ENCODE results near the gene KLK12. TPM values are rescaled to one million over a fixed set of nuclear protein-coding genes. Genes with fewer than 3 reads are reported as not detected.

KLK12 gene, protein sequence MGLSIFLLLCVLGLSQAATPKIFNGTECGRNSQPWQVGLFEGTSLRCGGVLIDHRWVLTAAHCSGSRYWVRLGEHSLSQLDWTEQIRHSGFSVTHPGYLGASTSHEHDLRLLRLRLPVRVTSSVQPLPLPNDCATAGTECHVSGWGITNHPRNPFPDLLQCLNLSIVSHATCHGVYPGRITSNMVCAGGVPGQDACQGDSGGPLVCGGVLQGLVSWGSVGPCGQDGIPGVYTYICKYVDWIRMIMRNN
- total RNA-seq (not detected), polyA plus RNA-seq (not detected)

DNA sequence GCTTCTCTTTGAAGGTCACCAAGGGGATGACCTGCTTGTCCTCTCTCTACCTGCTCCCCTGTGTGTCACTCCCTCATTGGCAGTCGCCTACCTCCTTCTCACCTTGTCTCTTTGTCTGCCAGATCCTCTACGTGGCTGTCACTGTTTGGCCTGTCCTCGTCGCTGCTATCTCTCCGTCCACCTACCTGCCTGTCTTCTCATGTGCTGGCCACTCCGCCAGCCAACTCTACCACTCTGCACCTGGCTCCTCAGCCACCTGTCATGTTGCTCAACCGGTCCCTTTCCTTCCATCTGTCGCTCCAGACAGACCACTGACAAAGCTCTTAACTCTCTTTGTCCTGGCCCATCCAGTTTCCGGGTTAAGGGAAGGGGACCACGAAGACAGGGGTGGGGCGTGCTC lies at the start of gene KLK12:
Gene KLK12 (minus strand): TSS at position 299 of the 400 bp plus-strand sequence. CDS start 381 bp downstream, outside the sequence.
- Mint-ChIP-seq H3K4me1 (no peaks in the 10 kb centered on the region), H3K9me3 (peaks cover 0 to 4% (median 0%) of the 10 kb centered on the region in 7 donors), H3K27ac (no peak within 1 kb of the TSS), H3K4me3 (no peak within 1 kb of the TSS), H3K36me3 (no peaks in the 10 kb centered on the region), H3K27me3 (peaks cover 15% of the 10 kb centered on the region)
- no peaks in the 10 kb centered on the region for H3K27me3 ChIP-seq (ENCODE audit: control insufficient read depth, insufficient read depth, low read length)
- H3K27ac ChIP-seq (ENCODE audit: insufficient read depth, low read length, poor library complexity, severe bottlenecking): no peak within 1 kb of the TSS
- ATAC-seq (ENCODE audit: low read depth in 2 of 2) (no peak), DNase-seq (no peak)
- H3K36me3 ChIP-seq (ENCODE audit: control insufficient read depth, insufficient read depth, low read length): no peaks in the 10 kb centered on the region
- no peak within 1 kb of the TSS for H3K4me3 ChIP-seq (ENCODE audit: low read depth, low read length)
- H3K9me3 ChIP-seq (ENCODE audit: control insufficient read depth in 2 of 2, low read length in 2 of 2): no peaks in the 10 kb centered on the region
- H3K4me1 ChIP-seq (ENCODE audit: control insufficient read depth, insufficient read depth, low read length, poor library complexity, severe bottlenecking): no peaks in the 10 kb centered on the region

DNA sequence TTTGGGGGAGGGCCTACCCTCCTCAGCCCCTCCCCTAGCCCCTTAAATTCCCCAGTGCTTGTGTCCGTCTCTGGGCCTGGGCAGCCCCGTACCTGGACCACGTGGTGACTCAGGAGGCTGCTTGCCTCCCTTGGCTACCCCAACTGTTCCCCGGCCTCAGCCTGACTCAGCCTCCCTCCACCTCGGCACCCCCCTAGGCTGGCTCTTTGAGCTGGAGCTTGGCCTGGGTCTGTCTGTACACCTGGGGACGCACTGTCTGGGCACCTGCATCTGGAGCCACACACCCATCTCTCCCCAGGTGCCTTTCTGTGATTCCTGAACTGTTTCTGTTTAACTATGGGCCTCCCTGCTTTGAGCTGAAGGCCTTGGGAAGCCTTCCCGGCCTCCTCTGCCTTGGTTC lies 49.7 kb upstream of the KLK12 start:
- Histone ChIP-seq H3K27me3 (ENCODE audit: control insufficient read depth, insufficient read depth, low read length) (no peaks in the 10 kb centered on the region), H3K36me3 (ENCODE audit: control insufficient read depth, insufficient read depth, low read length) (no peaks in the 10 kb centered on the region), H3K4me1 (ENCODE audit: control insufficient read depth, insufficient read depth, low read length, poor library complexity, severe bottlenecking) (no peaks in the 10 kb centered on the region), H3K9me3 (ENCODE audit: control insufficient read depth in 2 of 2, low read length in 2 of 2) (no peaks in the 10 kb centered on the region), H3K27ac (ENCODE audit: insufficient read depth, low read length, poor library complexity, severe bottlenecking) (no peak overlapping the region), H3K4me3 (ENCODE audit: low read depth, low read length) (no peak overlapping the region)
- H3K9me3 Mint-ChIP-seq: peaks cover 0 to 4% (median 0%) of the 10 kb centered on the region in 7 donors
- H3K27ac Mint-ChIP-seq: no peak overlapping the region
- peaks cover 10% of the 10 kb centered on the region for H3K27me3 Mint-ChIP-seq
- peaks cover 0 to 4% (median 0%) of the 10 kb centered on the region in 4 donors for H3K4me1 Mint-ChIP-seq
- H3K36me3 Mint-ChIP-seq: peaks cover 18% of the 10 kb centered on the region
- DNase-seq: no peak
- no peak for ATAC-seq (ENCODE audit: low read depth in 2 of 2)
- no peak overlapping the region for H3K4me3 Mint-ChIP-seq

DNA sequence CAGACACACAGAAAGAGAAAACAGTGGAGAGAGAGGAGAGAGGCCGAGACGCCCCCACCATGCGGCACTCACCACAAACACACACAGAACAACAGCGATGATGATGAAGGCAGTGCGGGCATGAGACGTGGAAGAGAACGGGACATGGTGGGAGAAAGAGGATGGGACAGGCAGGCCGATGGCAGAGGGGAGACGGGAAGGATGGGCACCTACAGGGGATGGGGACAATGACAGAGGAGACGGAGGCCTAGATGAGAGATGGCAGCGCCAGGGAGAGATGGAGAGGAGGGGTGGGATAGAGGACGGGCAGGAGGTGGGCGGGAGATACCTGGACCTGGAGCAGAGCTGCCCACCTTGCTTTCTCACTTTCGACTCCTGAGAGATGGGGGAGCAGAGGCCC lies 49.0 kb upstream of the KLK12 start:
- Mint-ChIP-seq H3K4me1 (peaks cover 0 to 4% (median 0%) of the 10 kb centered on the region in 4 donors), H3K4me3 (no peak overlapping the region), H3K9me3 (peaks cover 0 to 4% (median 0%) of the 10 kb centered on the region in 7 donors), H3K27ac (peak overlapping the region in 1 of 3 donors; percentile 59), H3K27me3 (peaks cover 10% of the 10 kb centered on the region), H3K36me3 (peaks cover 13% of the 10 kb centered on the region)
- Histone ChIP-seq H3K27ac (ENCODE audit: insufficient read depth, low read length, poor library complexity, severe bottlenecking) (no peak overlapping the region), H3K9me3 (ENCODE audit: control insufficient read depth in 2 of 2, low read length in 2 of 2) (no peaks in the 10 kb centered on the region), H3K4me3 (ENCODE audit: low read depth, low read length) (no peak overlapping the region), H3K4me1 (ENCODE audit: control insufficient read depth, insufficient read depth, low read length, poor library complexity, severe bottlenecking) (no peaks in the 10 kb centered on the region), H3K36me3 (ENCODE audit: control insufficient read depth, insufficient read depth, low read length) (no peaks in the 10 kb centered on the region), H3K27me3 (ENCODE audit: control insufficient read depth, insufficient read depth, low read length) (no peaks in the 10 kb centered on the region)
- no peak for ATAC-seq (ENCODE audit: low read depth in 2 of 2)
- no peak for DNase-seq

- Mint-ChIP-seq H3K4me3 (no peak overlapping the region), H3K36me3 (peaks cover 13% of the 10 kb centered on the region), H3K27me3 (peaks cover 10% of the 10 kb centered on the region), H3K27ac (peak overlapping the region in 1 of 3 donors; percentile 59), H3K4me1 (peaks cover 0 to 4% (median 1%) of the 10 kb centered on the region in 4 donors), H3K9me3 (peaks cover 0 to 5% (median 0%) of the 10 kb centered on the region in 7 donors)
- no peak for ATAC-seq (ENCODE audit: low read depth in 2 of 2)
- H3K4me3 ChIP-seq (ENCODE audit: low read depth, low read length): no peak overlapping the region
- H3K4me1 ChIP-seq (ENCODE audit: control insufficient read depth, insufficient read depth, low read length, poor library complexity, severe bottlenecking): no peaks in the 10 kb centered on the region
- no peaks in the 10 kb centered on the region for H3K36me3 ChIP-seq (ENCODE audit: control insufficient read depth, insufficient read depth, low read length)
- no peak overlapping the region for H3K27ac ChIP-seq (ENCODE audit: insufficient read depth, low read length, poor library complexity, severe bottlenecking)
- no peak for DNase-seq
- no peaks in the 10 kb centered on the region for H3K27me3 ChIP-seq (ENCODE audit: control insufficient read depth, insufficient read depth, low read length)
- H3K9me3 ChIP-seq (ENCODE audit: control insufficient read depth in 2 of 2, low read length in 2 of 2): no peaks in the 10 kb centered on the region
Measured at GRCh38 chr19:51083181-51083580, 48.4 kb upstream of the KLK12 start.

- Mint-ChIP-seq H3K27me3 (peaks cover 10% of the 10 kb centered on the region), H3K4me3 (no peak within 1 kb of the TSS), H3K9me3 (peaks cover 0 to 5% (median 0%) of the 10 kb centered on the region in 7 donors), H3K27ac (peak within 1 kb of the TSS in 2 of 3 donors; percentile 36 to 59), H3K4me1 (peaks cover 0 to 4% (median 1%) of the 10 kb centered on the region in 4 donors), H3K36me3 (peaks cover 13% of the 10 kb centered on the region)
- Histone ChIP-seq H3K9me3 (ENCODE audit: control insufficient read depth in 2 of 2, low read length in 2 of 2) (no peaks in the 10 kb centered on the region), H3K4me3 (ENCODE audit: low read depth, low read length) (no peak within 1 kb of the TSS), H3K27ac (ENCODE audit: insufficient read depth, low read length, poor library complexity, severe bottlenecking) (no peak within 1 kb of the TSS), H3K4me1 (ENCODE audit: control insufficient read depth, insufficient read depth, low read length, poor library complexity, severe bottlenecking) (no peaks in the 10 kb centered on the region), H3K27me3 (ENCODE audit: control insufficient read depth, insufficient read depth, low read length) (no peaks in the 10 kb centered on the region), H3K36me3 (ENCODE audit: control insufficient read depth, insufficient read depth, low read length) (no peaks in the 10 kb centered on the region)
- DNase-seq (no peak), ATAC-seq (ENCODE audit: low read depth in 2 of 2) (no peak)
Measured at GRCh38 chr19:51082611-51083010, 47.8 kb upstream of the KLK12 start, which contains the start of gene KLK14. KLK14 (minus strand) TSS chr19:51082887; CDS start chr19:51082614, 273 bp downstream.

DNA sequence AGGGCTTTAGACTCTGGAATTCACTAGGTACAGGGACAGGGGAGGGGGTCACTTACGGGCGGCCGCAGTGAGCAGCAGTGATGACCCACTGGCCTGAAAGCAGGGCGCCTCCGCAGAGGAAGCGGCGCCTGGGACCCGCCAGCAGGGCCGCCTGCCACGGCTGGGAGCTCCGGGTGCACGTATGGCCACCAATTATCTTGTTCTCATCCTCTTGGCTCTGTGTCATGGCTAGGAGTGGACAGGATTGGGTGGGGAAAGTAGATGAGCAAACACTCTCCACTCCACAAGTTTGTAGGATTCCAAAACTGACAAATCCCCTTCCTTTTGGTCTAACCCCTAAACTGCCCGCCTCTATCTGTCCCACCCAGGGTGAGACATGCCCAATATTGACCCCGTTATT lies 46.7 kb upstream of the KLK12 start:
- Histone ChIP-seq H3K4me1 (ENCODE audit: control insufficient read depth, insufficient read depth, low read length, poor library complexity, severe bottlenecking) (no peaks in the 10 kb centered on the region), H3K36me3 (ENCODE audit: control insufficient read depth, insufficient read depth, low read length) (no peaks in the 10 kb centered on the region), H3K4me3 (ENCODE audit: low read depth, low read length) (no peak overlapping the region), H3K27me3 (ENCODE audit: control insufficient read depth, insufficient read depth, low read length) (no peaks in the 10 kb centered on the region), H3K9me3 (ENCODE audit: control insufficient read depth in 2 of 2, low read length in 2 of 2) (no peaks in the 10 kb centered on the region), H3K27ac (ENCODE audit: insufficient read depth, low read length, poor library complexity, severe bottlenecking) (no peak overlapping the region)
- Mint-ChIP-seq H3K36me3 (peaks cover 10% of the 10 kb centered on the region), H3K4me1 (peaks cover 0 to 4% (median 1%) of the 10 kb centered on the region in 4 donors), H3K9me3 (peaks cover 0 to 5% (median 0%) of the 10 kb centered on the region in 7 donors), H3K27me3 (peaks cover 16% of the 10 kb centered on the region), H3K4me3 (no peak overlapping the region), H3K27ac (no peak overlapping the region)
- no peak for DNase-seq
- no peak for ATAC-seq (ENCODE audit: low read depth in 2 of 2)

DNA sequence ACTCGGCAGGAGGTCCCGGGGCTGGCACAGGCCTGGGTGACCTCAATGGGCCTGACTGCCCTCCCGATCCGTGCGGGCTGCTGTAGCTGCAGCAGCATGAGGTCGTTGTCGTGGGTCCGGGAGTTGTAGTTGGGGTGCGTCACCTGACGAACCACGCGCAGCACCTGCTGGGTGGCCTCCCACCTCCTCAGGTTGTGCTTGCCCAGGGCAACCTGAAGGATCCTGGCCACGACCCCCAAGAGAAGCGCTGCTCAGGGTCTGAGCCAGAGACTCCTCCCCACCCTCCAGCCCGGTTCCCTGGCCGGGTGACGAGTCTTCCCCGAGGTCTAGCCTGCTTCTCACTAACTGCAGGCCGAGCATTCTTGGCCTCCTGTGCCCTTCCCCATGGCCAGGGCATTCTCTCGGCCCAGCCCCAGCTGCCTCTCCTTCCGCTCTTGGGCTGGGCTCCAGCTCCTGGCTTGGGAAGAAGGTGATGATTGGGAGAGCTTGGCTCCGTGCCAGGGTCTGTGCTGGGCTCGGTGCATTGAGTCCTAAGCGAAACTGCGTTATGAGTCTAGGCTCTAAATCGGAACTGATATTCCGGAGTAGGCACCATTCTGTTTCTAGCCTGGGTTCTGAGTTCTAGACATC lies 44.8 kb upstream of the KLK12 start:
- peaks cover 5% of the 10 kb centered on the region for H3K36me3 Mint-ChIP-seq
- H3K4me1 Mint-ChIP-seq: peaks cover 0 to 4% (median 1%) of the 10 kb centered on the region in 4 donors
- H3K27ac Mint-ChIP-seq: no peak overlapping the region
- Histone ChIP-seq H3K36me3 (ENCODE audit: control insufficient read depth, insufficient read depth, low read length) (no peaks in the 10 kb centered on the region), H3K27me3 (ENCODE audit: control insufficient read depth, insufficient read depth, low read length) (peaks cover 2% of the 10 kb centered on the region), H3K4me3 (ENCODE audit: low read depth, low read length) (no peak overlapping the region), H3K4me1 (ENCODE audit: control insufficient read depth, insufficient read depth, low read length, poor library complexity, severe bottlenecking) (no peaks in the 10 kb centered on the region), H3K9me3 (ENCODE audit: control insufficient read depth in 2 of 2, low read length in 2 of 2) (no peaks in the 10 kb centered on the region), H3K27ac (ENCODE audit: insufficient read depth, low read length, poor library complexity, severe bottlenecking) (no peak overlapping the region)
- no peak overlapping the region for H3K4me3 Mint-ChIP-seq
- no peak for DNase-seq
- peaks cover 0 to 4% (median 0%) of the 10 kb centered on the region in 7 donors for H3K9me3 Mint-ChIP-seq
- peaks cover 16% of the 10 kb centered on the region for H3K27me3 Mint-ChIP-seq
- ATAC-seq (ENCODE audit: low read depth in 2 of 2): no peak
